ENCODE data around the gene VPS26C.

- TF ChIP-seq POLR2AphosphoS5 (IDR thresholded peaks at IDR 0.05; ENCODE audit: low read depth, low read length) (no peak), POLR2A (IDR thresholded peaks at IDR 0.05; ENCODE audit: low read depth, low read length) (no peak), TAF1 (IDR thresholded peaks at IDR 0.05; ENCODE audit: borderline replicate concordance, low read depth, low read length) (no peak)
These were observed 7.0 kb upstream of the VPS26C start for GRCh38 chr21:37273911-37274690.

Data from GM12892 (cell line).